ENCODE data around the gene REEP3. TPM values are rescaled to one million over a fixed set of nuclear protein-coding genes. Genes with fewer than 3 reads are reported as not detected.

Gene REEP3
- polyA plus RNA-seq, 1 experiment, result 8.3 TPM

DNA sequence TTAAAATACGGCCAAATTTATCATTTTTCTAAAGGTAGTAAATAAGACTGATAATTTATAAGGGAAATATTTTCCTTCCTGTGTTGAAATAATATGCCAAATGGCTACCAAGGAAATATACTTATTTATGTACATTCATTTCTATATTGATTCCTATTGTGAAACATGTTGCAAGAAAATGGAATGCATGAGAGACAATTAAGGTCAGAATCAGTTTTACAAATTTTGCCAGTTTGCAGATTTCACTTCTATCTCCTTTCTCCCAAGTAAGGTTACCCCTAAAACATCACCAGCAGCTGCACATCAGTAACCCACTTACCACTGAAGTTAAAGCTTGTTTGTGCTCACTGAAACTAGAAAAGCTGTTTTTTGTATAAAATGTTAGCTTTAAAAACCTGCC is 19.2 kb upstream of the REEP3 start:
- TF ChIP-seq, protein P1, sequence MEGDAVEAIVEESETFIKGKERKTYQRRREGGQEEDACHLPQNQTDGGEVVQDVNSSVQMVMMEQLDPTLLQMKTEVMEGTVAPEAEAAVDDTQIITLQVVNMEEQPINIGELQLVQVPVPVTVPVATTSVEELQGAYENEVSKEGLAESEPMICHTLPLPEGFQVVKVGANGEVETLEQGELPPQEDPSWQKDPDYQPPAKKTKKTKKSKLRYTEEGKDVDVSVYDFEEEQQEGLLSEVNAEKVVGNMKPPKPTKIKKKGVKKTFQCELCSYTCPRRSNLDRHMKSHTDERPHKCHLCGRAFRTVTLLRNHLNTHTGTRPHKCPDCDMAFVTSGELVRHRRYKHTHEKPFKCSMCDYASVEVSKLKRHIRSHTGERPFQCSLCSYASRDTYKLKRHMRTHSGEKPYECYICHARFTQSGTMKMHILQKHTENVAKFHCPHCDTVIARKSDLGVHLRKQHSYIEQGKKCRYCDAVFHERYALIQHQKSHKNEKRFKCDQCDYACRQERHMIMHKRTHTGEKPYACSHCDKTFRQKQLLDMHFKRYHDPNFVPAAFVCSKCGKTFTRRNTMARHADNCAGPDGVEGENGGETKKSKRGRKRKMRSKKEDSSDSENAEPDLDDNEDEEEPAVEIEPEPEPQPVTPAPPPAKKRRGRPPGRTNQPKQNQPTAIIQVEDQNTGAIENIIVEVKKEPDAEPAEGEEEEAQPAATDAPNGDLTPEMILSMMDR (IDR thresholded peaks at IDR 0.05; ENCODE audit: insufficient read depth, low read depth, low read length), result no peak
- ChIA-PET POLR2A (no interaction called here), CTCF (interaction anchor here (0.6 kb wide), 1 partner anchor 134 kb away, joined by 3 read pairs; no protein-coding TSS in a partner anchor)
- no peak overlapping the region for H3K4me3 ChIP-seq (ENCODE audit: low read depth, low read length)
- H3K27me3 ChIP-seq (ENCODE audit: control insufficient read depth, insufficient read depth, low read length), result no peaks in the 10 kb centered on the region
- DNase-seq (ENCODE audit: low read depth), result no peak
- no peaks in the 10 kb centered on the region for H3K36me3 ChIP-seq (ENCODE audit: control insufficient read depth, insufficient read depth, low read length)

DNA sequence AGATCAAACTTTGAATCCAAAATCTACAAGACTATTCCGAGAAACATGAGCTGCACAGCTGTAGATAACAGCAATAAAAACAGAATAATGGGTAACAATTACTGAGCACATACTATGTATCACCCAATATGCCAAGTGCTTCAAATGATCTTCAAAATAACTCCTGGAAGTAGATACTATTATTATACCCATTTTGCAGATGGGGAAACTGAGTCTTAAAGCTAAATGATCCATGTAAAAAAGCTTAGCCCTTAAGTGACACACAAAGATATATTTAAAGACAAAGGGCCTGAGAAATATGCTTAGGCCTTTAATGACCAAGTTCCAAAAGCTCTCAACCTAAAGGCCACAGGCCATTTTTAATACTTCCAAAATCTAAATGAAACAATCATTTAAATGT is 18.4 kb upstream of the REEP3 start:
- DNase-seq (ENCODE audit: low read depth), result no peak
- Histone ChIP-seq H3K27me3 (ENCODE audit: control insufficient read depth, insufficient read depth, low read length) (no peaks in the 10 kb centered on the region), H3K36me3 (ENCODE audit: control insufficient read depth, insufficient read depth, low read length) (no peaks in the 10 kb centered on the region), H3K4me3 (ENCODE audit: low read depth, low read length) (no peak overlapping the region)
- POLR2A ChIA-PET, result interaction anchor here (0.5 kb wide), 1 partner anchor 20 kb away, joined by 5 read pairs; no protein-coding TSS in a partner anchor
- TF ChIP-seq, protein P1 (IDR thresholded peaks at IDR 0.05; ENCODE audit: insufficient read depth, low read depth, low read length), result no peak
- CTCF ChIA-PET, result interaction anchor here (1.4 kb wide), 1 partner anchor 12 kb away, joined by 5 read pairs; no protein-coding TSS in a partner anchor

DNA sequence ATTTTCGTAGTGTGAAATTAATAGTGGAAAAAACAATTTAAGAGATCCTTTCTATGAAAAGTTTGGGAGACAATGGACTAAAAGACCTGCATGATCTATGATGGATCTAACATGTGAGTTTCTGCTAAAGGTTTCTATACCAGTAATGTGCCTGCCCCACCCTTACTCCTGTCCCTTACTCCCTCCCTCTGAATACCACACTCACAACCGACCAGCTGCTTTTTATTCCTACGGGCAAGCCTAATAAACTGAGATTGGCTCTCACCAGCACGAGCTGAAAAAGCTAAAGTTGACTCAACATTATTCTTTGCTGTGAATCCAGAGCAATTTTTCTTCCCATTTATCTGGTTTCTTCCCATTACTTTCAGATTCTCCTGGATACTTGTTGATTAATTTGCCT is 17.8 kb upstream of the REEP3 start:
- POLR2A ChIA-PET, result interaction anchor here (0.5 kb wide), 1 partner anchor 19 kb away, joined by 5 read pairs; no protein-coding TSS in a partner anchor
- TF ChIP-seq, protein P1 (IDR thresholded peaks at IDR 0.05; ENCODE audit: insufficient read depth, low read depth, low read length), result no peak
- no peak overlapping the region for H3K4me3 ChIP-seq (ENCODE audit: low read depth, low read length)
- CTCF ChIA-PET, result interaction anchor here (1.4 kb wide), 1 partner anchor 12 kb away, joined by 5 read pairs; no protein-coding TSS in a partner anchor
- DNase-seq (ENCODE audit: low read depth), result no peak
- H3K36me3 ChIP-seq (ENCODE audit: control insufficient read depth, insufficient read depth, low read length), result no peaks in the 10 kb centered on the region
- H3K27me3 ChIP-seq (ENCODE audit: control insufficient read depth, insufficient read depth, low read length), result no peaks in the 10 kb centered on the region

DNA sequence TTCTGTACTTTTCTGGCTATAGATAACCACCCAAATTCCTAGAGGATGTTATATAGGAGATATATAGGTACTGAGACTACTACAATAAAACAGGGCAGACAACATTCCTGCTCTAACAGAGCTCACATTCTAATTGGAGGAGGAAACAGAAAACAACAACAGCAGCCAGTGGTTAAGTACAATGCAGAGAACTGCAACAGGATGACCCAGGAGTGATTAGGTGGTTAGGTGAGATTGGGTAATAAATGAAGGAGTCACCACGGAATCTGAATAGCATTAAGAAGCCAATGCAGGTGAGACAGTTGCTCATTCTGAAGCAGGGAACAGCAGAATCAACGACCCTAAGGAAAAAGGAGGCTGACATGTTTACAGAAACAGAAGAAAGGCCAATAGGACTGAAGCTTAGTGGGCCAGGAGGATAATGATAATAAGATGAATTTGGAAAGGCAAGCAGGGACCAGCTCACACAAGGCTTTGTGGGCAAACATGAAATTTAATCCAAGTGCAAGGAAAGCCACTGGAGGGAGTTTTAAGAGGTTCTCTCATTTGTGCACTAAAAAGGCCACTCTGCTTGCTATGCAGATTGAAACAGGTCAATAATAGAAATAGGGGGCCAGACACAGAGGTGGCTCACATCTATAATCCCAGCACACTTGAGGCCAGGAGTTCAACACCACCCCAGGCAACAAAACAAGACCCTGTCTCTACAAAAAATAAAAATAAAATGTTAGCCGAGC is 16.9 kb upstream of the REEP3 start:
- POLR2A ChIA-PET, result no interaction called here
- CTCF ChIA-PET, result interaction anchor here (0.7 to 1.4 kb wide), 5 partner anchors 8 to 125 kb away, joined by 3 to 5 read pairs (median 3); no protein-coding TSS in a partner anchor
- TF ChIP-seq, protein P1 (IDR thresholded peaks at IDR 0.05; ENCODE audit: insufficient read depth, low read depth, low read length), result no peak

DNA sequence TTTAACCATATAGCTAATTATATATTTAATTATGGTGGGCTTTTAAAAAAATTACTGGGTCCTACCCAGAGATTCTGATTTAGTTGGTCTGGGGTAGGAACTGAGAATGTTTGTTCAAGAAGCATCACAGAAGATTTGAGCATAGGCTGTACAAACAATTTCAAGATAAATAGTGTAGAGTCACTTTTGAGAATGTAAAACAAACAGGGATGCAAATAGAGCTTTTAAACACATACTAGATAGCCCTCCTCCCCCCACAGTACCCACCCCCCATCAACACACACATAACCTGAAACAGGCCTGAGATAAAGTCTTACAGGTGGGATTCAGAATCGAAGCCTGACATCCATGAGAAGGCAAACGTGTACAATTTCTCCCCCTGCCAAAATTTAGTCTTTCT is 15.6 kb upstream of the REEP3 start:
- Histone ChIP-seq H3K27me3 (ENCODE audit: control insufficient read depth, insufficient read depth, low read length) (no peaks in the 10 kb centered on the region), H3K4me3 (ENCODE audit: low read depth, low read length) (no peak overlapping the region), H3K36me3 (ENCODE audit: control insufficient read depth, insufficient read depth, low read length) (no peaks in the 10 kb centered on the region)
- ChIA-PET CTCF (interaction anchor here (1.0 to 1.2 kb wide), 3 partner anchors 10 to 347 kb away, joined by 3 to 4 read pairs (median 3); no protein-coding TSS in a partner anchor), POLR2A (no interaction called here)
- no peak for DNase-seq (ENCODE audit: low read depth)
- TF ChIP-seq, protein P1 (IDR thresholded peaks at IDR 0.05; ENCODE audit: insufficient read depth, low read depth, low read length), result no peak

More for the DNA sequence above, 16.9 kb upstream of the REEP3 start:
- DNase-seq (ENCODE audit: low read depth), result no peak
- no peaks in the 10 kb centered on the region for H3K27me3 ChIP-seq (ENCODE audit: control insufficient read depth, insufficient read depth, low read length)
- H3K36me3 ChIP-seq (ENCODE audit: control insufficient read depth, insufficient read depth, low read length), result no peaks in the 10 kb centered on the region
- H3K4me3 ChIP-seq (ENCODE audit: low read depth, low read length), result no peak overlapping the region
